H9 (cell line): ENCODE results near the gene SEC14L5. TPM values are rescaled to one million over a fixed set of nuclear protein-coding genes. Genes with fewer than 3 reads are reported as not detected.

Experiments used
- DNase-seq: peaks from one replicate; pipeline ENCODE4 v3.0.0-alpha.2; 2017
- H2AFZ ChIP-seq: one replicate; pipeline ENCODE4 v1.6.1; 2013; ENCODE audit warnings: mild to moderate bottlenecking, low read length, control low read depth, moderate library complexity
- H2AK5ac ChIP-seq: 2 replicates; pipeline ENCODE4 v1.6.1; 2013; ENCODE audit warnings: low read length, control low read depth, mixed read lengths; ENCODE audit not compliant: insufficient read length
- H2BK120ac ChIP-seq: one replicate; pipeline ENCODE4 v1.6.1; 2013; ENCODE audit warnings: low read depth, mild to moderate bottlenecking, low read length, control low read depth, inconsistent platforms; ENCODE audit not compliant: poor library complexity, severe bottlenecking
- H2BK12ac ChIP-seq: 2 replicates; pipeline ENCODE4 v1.6.1; 2013; ENCODE audit warnings: low read length, control low read depth, mixed read lengths, low read depth; ENCODE audit not compliant: insufficient read length
- H2BK15ac ChIP-seq: 2 replicates; pipeline ENCODE4 v1.6.1; 2013; ENCODE audit warnings: low read depth, low read length, control low read depth
- H2BK20ac ChIP-seq: one replicate; pipeline ENCODE4 v1.6.1; 2013; ENCODE audit warnings: low read depth, mild to moderate bottlenecking, low read length, control low read depth, inconsistent platforms; ENCODE audit not compliant: poor library complexity, severe bottlenecking
- H2BK5ac ChIP-seq: 2 replicates; pipeline ENCODE4 v1.6.1; 2013; ENCODE audit warnings: low read length, control low read depth, mixed read lengths; ENCODE audit not compliant: insufficient read length
- H3K14ac ChIP-seq: 2 replicates; pipeline ENCODE4 v1.6.1; 2013; ENCODE audit warnings: low read length, control low read depth; ENCODE audit not compliant: insufficient read depth
- H3K18ac ChIP-seq: 2 replicates; pipeline ENCODE4 v1.6.1; 2013; ENCODE audit warnings: low read depth, mild to moderate bottlenecking, mixed read lengths, low read length, control low read depth; ENCODE audit not compliant: insufficient read length
- H3K23ac ChIP-seq: 2 replicates; pipeline ENCODE4 v1.6.1; 2013; ENCODE audit warnings: low read length, control low read depth, mixed read lengths, low read depth; ENCODE audit not compliant: insufficient read length
- H3K23me2 ChIP-seq: 2 replicates; pipeline ENCODE4 v1.6.1; 2013; ENCODE audit warnings: low read depth, mild to moderate bottlenecking, mixed read lengths, low read length, control low read depth; ENCODE audit not compliant: insufficient read length, poor library complexity, severe bottlenecking
- H3K27ac ChIP-seq: 2 replicates; pipeline ENCODE4 v1.5.1; 2013; ENCODE audit warnings: low read length, control low read depth, mixed read lengths, low read depth; ENCODE audit not compliant: insufficient read length
- H3K27me3 ChIP-seq: 2 replicates; pipeline ENCODE4 v1.6.1; 2013; ENCODE audit warnings: low read length, control low read depth, inconsistent platforms; ENCODE audit not compliant: insufficient read depth
- H3K4ac ChIP-seq: 2 replicates; pipeline ENCODE4 v1.6.1; 2013; ENCODE audit warnings: low read depth, mild to moderate bottlenecking, control low read depth, inconsistent platforms, low read length, moderate library complexity
- H3K4me1 ChIP-seq: 2 replicates; pipeline ENCODE4 v1.6.1; 2013; ENCODE audit warnings: low read length, control low read depth, inconsistent platforms; ENCODE audit not compliant: insufficient read depth
- H3K4me2 ChIP-seq: 2 replicates; pipeline ENCODE4 v1.6.1; 2013; ENCODE audit warnings: low read length, control low read depth, mixed read lengths; ENCODE audit not compliant: insufficient read length, insufficient read depth
- H3K56ac ChIP-seq: 2 replicates; pipeline ENCODE4 v1.6.1; 2013; ENCODE audit warnings: low read depth, mild to moderate bottlenecking, mixed read lengths, low read length, control low read depth; ENCODE audit not compliant: insufficient read length
- H3K79me1 ChIP-seq: 2 replicates; pipeline ENCODE4 v1.6.1; 2013; ENCODE audit warnings: low read depth, mild to moderate bottlenecking, moderate library complexity, low read length, control low read depth, inconsistent platforms; ENCODE audit not compliant: insufficient read depth, poor library complexity, severe bottlenecking
- H3K79me2 ChIP-seq: 2 replicates; pipeline ENCODE4 v1.6.1; 2013; ENCODE audit warnings: low read length, control low read depth, inconsistent platforms; ENCODE audit not compliant: insufficient read depth
- H3K9ac ChIP-seq: 2 replicates; pipeline ENCODE4 v1.6.1; 2013; ENCODE audit warnings: low read length, control low read depth, mixed read lengths; ENCODE audit not compliant: insufficient read length; ENCODE audit errors: extremely low read depth
- H3K9me3 ChIP-seq: one replicate; pipeline ENCODE4 v1.6.1; 2013; ENCODE audit warnings: low read depth, low read length, inconsistent platforms; ENCODE audit not compliant: control insufficient read depth
- H3T11ph ChIP-seq: one replicate; pipeline ENCODE4 v1.6.1; 2013; ENCODE audit warnings: mild to moderate bottlenecking, low read length, control low read depth, inconsistent platforms
- H4K20me1 ChIP-seq: one replicate; pipeline ENCODE4 v1.6.1; 2013; ENCODE audit not compliant: control insufficient read depth, insufficient read length, insufficient read depth
- H4K5ac ChIP-seq: 2 replicates; pipeline ENCODE4 v1.6.1; 2013; ENCODE audit warnings: low read depth, mild to moderate bottlenecking, mixed read lengths, low read length, control low read depth; ENCODE audit not compliant: insufficient read length
- H4K8ac ChIP-seq: replicated peaks from 2 replicates; pipeline ENCODE4 v1.6.1; 2013; ENCODE audit warnings: low read length, control low read depth, mixed read lengths, low read depth; ENCODE audit not compliant: insufficient read length
- H4K91ac ChIP-seq: 2 replicates; pipeline ENCODE4 v1.6.1; 2013; ENCODE audit warnings: low read depth, mild to moderate bottlenecking, moderate library complexity, mixed read lengths, low read length, control low read depth; ENCODE audit not compliant: insufficient read length
- H3K27ac Mint-ChIP-seq, 3 experiments: 2 replicates in 2 of 3; 3 replicates in 1 of 3; pipeline ENCODE4 v1.8.0; 2020 to 2021; ENCODE audit warnings: mixed read lengths in 3 of 3, mild to moderate bottlenecking in 1 of 3, moderate library complexity in 1 of 3
- H3K27me3 Mint-ChIP-seq: 2 replicates; pipeline ENCODE4 v1.8.0; 2021; ENCODE audit warnings: low read depth, mild to moderate bottlenecking, moderate library complexity, mixed read lengths
- H3K36me3 Mint-ChIP-seq, 3 experiments: 2 replicates in 2 of 3; 3 replicates in 1 of 3; pipeline ENCODE4 v1.8.0; 2020 to 2021; ENCODE audit warnings: low read depth in 3 of 3, mixed read lengths in 3 of 3; ENCODE audit not compliant: insufficient read depth in 1 of 3
- H3K4me1 Mint-ChIP-seq, 2 experiments: 2 replicates each; pipeline ENCODE4 v1.8.0; 2020; ENCODE audit warnings: mixed read lengths in 2 of 2
- H3K4me3 Mint-ChIP-seq, 2 experiments: 2 replicates in 1 of 2; 3 replicates in 1 of 2; pipeline ENCODE4 v1.8.0; 2020 to 2021; ENCODE audit warnings: mild to moderate bottlenecking in 2 of 2, mixed read lengths in 2 of 2, moderate library complexity in 1 of 2
- H3K9me3 Mint-ChIP-seq, 2 experiments: 2 replicates in 1 of 2; 3 replicates in 1 of 2; pipeline ENCODE4 v1.8.0; 2020; ENCODE audit warnings: mild to moderate bottlenecking in 2 of 2, mixed read lengths in 2 of 2, moderate library complexity in 1 of 2
- WGBS: extraction: QIAGEN DNeasy Blood & Tissue Kit; methylation state at CpG from one replicate; pipeline ENCODE4 v1.1.7; 2013; ENCODE audit warnings: missing lambda C conversion rate, low lambda C conversion rate, mixed read lengths; ENCODE audit not compliant: insufficient read length; ENCODE audit errors: extremely low coverage; 5-methylcytosine and 5-hydroxymethylcytosine counted together
- total RNA-seq: library from RNA; stranded (reverse); gene quantifications from 2 replicates; pipeline ENCODE4 v1.2.1, GENCODE V29; 2021
- TF ChIP-seq, protein P1 (sequence below): fragments of 200-600 bp; sonication (generic); conservative IDR thresholded peaks from 3 replicates; pipeline ENCODE4 v1.8.0; 2021; ENCODE audit warnings: antibody characterized with exemption, mild to moderate bottlenecking

Gene SEC14L5
- total RNA-seq, 1 experiment from 2014 or later = 4.1 TPM

DNA sequence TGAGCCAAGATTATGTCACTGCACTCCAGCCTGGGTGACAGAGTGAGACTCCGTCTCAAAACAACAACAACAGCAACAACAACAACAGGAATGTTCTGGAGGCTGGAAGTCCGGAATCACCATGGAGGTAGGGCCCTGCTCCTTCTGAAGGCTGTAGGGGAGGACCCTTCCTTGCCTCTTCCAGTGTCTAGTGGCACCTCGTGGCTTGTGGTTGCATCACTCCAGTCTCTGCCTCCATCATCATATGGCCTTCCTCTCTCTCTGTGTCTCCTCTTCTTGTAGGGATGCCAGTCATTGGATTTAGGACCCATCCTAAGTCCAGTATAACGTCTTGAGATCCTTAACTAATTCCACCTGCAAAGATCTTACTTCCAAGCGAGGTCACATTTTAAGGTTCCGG is 61.6 kb downstream of the SEC14L5 start:
- no peak overlapping the region for H4K8ac ChIP-seq
- H3K27ac ChIP-seq = no peak overlapping the region
- no peak for DNase-seq
- no peak overlapping the region for H3T11ph ChIP-seq
- H3K56ac ChIP-seq = no peak overlapping the region
- H3K9ac ChIP-seq = no peak overlapping the region
- H3K9me3 ChIP-seq = no peaks in the 10 kb centered on the region
- H3K79me1 ChIP-seq = no peaks in the 10 kb centered on the region
- no peak overlapping the region for H3K18ac ChIP-seq
- no peaks in the 10 kb centered on the region for H3K79me2 ChIP-seq
- TF ChIP-seq, protein P1, sequence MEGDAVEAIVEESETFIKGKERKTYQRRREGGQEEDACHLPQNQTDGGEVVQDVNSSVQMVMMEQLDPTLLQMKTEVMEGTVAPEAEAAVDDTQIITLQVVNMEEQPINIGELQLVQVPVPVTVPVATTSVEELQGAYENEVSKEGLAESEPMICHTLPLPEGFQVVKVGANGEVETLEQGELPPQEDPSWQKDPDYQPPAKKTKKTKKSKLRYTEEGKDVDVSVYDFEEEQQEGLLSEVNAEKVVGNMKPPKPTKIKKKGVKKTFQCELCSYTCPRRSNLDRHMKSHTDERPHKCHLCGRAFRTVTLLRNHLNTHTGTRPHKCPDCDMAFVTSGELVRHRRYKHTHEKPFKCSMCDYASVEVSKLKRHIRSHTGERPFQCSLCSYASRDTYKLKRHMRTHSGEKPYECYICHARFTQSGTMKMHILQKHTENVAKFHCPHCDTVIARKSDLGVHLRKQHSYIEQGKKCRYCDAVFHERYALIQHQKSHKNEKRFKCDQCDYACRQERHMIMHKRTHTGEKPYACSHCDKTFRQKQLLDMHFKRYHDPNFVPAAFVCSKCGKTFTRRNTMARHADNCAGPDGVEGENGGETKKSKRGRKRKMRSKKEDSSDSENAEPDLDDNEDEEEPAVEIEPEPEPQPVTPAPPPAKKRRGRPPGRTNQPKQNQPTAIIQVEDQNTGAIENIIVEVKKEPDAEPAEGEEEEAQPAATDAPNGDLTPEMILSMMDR = no peak
- no peaks in the 10 kb centered on the region for H3K23me2 ChIP-seq
- no CpG with 5 or more reads among the region's 6 CpGs for WGBS
- H3K4ac ChIP-seq = no peak overlapping the region
- no peak overlapping the region for H2AFZ ChIP-seq
- no peak overlapping the region for H2BK120ac ChIP-seq
- H3K4me2 ChIP-seq = no peak overlapping the region
- no peak overlapping the region for H4K5ac ChIP-seq
- no peak overlapping the region for H2BK20ac ChIP-seq
- no peaks in the 10 kb centered on the region for H3K4me1 ChIP-seq
- Mint-ChIP-seq H3K36me3 (no peaks in the 10 kb centered on the region; a peak in 1 of 7 replicates), H3K27me3 (peaks cover 19% of the 10 kb centered on the region), H3K9me3 (no peaks in the 10 kb centered on the region; a peak in 1 of 5 replicates), H3K4me1 (peaks cover 3 to 8% of the 10 kb centered on the region in 2 experiments), H3K27ac (no peak overlapping the region), H3K4me3 (no peak overlapping the region)
- H4K91ac ChIP-seq = no peak overlapping the region
- no peak overlapping the region for H2BK15ac ChIP-seq
- no peaks in the 10 kb centered on the region; the same call in 1 of the 2 replicates for H3K27me3 ChIP-seq
- no peak overlapping the region for H2AK5ac ChIP-seq
- no peak overlapping the region for H3K14ac ChIP-seq
- H4K20me1 ChIP-seq = no peaks in the 10 kb centered on the region
- H2BK12ac ChIP-seq = no peak overlapping the region
- H2BK5ac ChIP-seq = no peak overlapping the region
- no peak overlapping the region for H3K23ac ChIP-seq
